ENCODE results near the gene CDH4.

DNA sequence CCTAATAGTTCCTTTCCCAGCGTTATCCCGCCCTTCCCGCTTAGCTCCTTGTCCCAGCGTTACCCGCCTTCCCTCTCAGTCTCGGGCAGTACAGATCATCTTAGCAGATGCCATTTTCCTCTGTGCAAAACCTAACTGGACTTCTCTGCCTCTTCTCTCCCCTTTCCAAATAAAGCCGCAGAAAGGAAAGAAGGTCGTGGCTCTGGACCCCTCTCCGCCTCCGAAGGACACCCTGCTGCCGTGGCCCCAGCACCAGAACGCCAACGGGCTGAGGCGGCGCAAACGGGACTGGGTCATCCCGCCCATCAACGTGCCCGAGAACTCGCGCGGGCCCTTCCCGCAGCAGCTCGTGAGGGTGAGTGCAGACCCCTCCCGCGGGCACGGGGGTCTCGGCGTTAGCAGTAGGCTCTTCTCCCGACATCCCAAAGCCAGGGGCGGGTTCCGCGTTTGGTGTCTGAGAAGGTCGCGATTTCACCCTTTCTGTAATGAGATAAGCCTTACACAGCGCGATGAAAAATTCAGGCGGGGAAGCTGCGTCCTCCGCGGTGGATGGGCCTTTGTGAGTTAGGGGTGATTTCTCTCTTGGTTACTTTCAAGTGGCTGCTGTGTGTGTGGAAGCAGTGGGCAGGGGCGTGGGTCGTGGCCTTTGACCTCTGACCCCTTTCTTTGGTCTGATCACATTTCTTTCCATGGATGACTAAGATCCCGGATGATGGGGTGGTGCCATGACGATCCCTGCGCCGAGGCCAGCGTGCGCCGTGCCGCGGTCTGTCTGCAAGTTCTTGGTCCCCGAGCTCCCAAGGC lies 521.0 kb downstream of the CDH4 start:
- TF ChIP-seq, protein P1, sequence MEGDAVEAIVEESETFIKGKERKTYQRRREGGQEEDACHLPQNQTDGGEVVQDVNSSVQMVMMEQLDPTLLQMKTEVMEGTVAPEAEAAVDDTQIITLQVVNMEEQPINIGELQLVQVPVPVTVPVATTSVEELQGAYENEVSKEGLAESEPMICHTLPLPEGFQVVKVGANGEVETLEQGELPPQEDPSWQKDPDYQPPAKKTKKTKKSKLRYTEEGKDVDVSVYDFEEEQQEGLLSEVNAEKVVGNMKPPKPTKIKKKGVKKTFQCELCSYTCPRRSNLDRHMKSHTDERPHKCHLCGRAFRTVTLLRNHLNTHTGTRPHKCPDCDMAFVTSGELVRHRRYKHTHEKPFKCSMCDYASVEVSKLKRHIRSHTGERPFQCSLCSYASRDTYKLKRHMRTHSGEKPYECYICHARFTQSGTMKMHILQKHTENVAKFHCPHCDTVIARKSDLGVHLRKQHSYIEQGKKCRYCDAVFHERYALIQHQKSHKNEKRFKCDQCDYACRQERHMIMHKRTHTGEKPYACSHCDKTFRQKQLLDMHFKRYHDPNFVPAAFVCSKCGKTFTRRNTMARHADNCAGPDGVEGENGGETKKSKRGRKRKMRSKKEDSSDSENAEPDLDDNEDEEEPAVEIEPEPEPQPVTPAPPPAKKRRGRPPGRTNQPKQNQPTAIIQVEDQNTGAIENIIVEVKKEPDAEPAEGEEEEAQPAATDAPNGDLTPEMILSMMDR (IDR thresholded peaks at IDR 0.05 in 2 of 3, conservative IDR thresholded peaks at IDR 0.05 in 1 of 3; ENCODE audit: insufficient read depth in 2 of 3, low read depth in 1 of 3, low read length in 3 of 3), result no peak
- no peak for TF ChIP-seq CREB1 (IDR thresholded peaks at IDR 0.05)
- TF ChIP-seq CREB1 (CRISPR knock-in tag; IDR thresholded peaks at IDR 0.05), result no peak
- TF ChIP-seq EP300 (IDR thresholded peaks at IDR 0.05; ENCODE audit: low read length), result no peak
- TF ChIP-seq, protein P2, sequence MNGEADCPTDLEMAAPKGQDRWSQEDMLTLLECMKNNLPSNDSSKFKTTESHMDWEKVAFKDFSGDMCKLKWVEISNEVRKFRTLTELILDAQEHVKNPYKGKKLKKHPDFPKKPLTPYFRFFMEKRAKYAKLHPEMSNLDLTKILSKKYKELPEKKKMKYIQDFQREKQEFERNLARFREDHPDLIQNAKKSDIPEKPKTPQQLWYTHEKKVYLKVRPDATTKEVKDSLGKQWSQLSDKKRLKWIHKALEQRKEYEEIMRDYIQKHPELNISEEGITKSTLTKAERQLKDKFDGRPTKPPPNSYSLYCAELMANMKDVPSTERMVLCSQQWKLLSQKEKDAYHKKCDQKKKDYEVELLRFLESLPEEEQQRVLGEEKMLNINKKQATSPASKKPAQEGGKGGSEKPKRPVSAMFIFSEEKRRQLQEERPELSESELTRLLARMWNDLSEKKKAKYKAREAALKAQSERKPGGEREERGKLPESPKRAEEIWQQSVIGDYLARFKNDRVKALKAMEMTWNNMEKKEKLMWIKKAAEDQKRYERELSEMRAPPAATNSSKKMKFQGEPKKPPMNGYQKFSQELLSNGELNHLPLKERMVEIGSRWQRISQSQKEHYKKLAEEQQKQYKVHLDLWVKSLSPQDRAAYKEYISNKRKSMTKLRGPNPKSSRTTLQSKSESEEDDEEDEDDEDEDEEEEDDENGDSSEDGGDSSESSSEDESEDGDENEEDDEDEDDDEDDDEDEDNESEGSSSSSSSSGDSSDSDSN (IDR thresholded peaks at IDR 0.05; ENCODE audit: borderline replicate concordance in 1 of 2, low read depth in 2 of 2, low read length in 2 of 2), result no peak
- no peak for TF ChIP-seq CTBP1 (IDR thresholded peaks at IDR 0.05; ENCODE audit: borderline replicate concordance)
- no peak for TF ChIP-seq HMG20B (CRISPR knock-in tag; IDR thresholded peaks at IDR 0.05)
- TF ChIP-seq, protein P3, sequence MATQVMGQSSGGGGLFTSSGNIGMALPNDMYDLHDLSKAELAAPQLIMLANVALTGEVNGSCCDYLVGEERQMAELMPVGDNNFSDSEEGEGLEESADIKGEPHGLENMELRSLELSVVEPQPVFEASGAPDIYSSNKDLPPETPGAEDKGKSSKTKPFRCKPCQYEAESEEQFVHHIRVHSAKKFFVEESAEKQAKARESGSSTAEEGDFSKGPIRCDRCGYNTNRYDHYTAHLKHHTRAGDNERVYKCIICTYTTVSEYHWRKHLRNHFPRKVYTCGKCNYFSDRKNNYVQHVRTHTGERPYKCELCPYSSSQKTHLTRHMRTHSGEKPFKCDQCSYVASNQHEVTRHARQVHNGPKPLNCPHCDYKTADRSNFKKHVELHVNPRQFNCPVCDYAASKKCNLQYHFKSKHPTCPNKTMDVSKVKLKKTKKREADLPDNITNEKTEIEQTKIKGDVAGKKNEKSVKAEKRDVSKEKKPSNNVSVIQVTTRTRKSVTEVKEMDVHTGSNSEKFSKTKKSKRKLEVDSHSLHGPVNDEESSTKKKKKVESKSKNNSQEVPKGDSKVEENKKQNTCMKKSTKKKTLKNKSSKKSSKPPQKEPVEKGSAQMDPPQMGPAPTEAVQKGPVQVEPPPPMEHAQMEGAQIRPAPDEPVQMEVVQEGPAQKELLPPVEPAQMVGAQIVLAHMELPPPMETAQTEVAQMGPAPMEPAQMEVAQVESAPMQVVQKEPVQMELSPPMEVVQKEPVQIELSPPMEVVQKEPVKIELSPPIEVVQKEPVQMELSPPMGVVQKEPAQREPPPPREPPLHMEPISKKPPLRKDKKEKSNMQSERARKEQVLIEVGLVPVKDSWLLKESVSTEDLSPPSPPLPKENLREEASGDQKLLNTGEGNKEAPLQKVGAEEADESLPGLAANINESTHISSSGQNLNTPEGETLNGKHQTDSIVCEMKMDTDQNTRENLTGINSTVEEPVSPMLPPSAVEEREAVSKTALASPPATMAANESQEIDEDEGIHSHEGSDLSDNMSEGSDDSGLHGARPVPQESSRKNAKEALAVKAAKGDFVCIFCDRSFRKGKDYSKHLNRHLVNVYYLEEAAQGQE (IDR thresholded peaks at IDR 0.05; ENCODE audit: borderline replicate concordance), result no peak
- TF ChIP-seq, protein P3 (CRISPR knock-in tag; IDR thresholded peaks at IDR 0.05; ENCODE audit: low read depth), result no peak
- TF ChIP-seq BRD9 (IDR thresholded peaks at IDR 0.05; ENCODE audit: low read depth, partially characterized antibody), result no peak
- TF ChIP-seq, protein P4, sequence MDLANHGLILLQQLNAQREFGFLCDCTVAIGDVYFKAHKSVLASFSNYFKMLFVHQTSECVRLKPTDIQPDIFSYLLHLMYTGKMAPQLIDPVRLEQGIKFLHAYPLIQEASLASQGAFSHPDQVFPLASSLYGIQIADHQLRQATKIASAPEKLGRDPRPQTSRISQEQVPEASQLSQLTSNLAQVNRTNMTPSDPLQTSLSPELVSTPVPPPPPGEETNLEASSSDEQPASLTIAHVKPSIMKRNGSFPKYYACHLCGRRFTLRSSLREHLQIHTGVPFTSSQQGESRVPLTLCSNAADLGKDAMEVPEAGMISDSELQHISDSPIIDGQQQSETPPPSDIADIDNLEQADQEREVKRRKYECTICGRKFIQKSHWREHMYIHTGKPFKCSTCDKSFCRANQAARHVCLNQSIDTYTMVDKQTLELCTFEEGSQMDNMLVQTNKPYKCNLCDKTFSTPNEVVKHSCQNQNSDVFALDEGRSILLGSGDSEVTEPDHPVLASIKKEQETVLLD (IDR thresholded peaks at IDR 0.05), result no peak
- TF ChIP-seq, protein P5, sequence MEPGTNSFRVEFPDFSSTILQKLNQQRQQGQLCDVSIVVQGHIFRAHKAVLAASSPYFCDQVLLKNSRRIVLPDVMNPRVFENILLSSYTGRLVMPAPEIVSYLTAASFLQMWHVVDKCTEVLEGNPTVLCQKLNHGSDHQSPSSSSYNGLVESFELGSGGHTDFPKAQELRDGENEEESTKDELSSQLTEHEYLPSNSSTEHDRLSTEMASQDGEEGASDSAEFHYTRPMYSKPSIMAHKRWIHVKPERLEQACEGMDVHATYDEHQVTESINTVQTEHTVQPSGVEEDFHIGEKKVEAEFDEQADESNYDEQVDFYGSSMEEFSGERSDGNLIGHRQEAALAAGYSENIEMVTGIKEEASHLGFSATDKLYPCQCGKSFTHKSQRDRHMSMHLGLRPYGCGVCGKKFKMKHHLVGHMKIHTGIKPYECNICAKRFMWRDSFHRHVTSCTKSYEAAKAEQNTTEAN (CRISPR knock-in tag; IDR thresholded peaks at IDR 0.05), result no peak
